Activated CD8-positive, alpha-beta T cell treated with anti-CD3 and anti-CD28 coated beads for 36 hours (primary cell): ENCODE results near the gene ACSM2B. TPM values are rescaled to one million over a fixed set of nuclear protein-coding genes. Genes with fewer than 3 reads are reported as not detected.
"Not testable (repeated sequence)": the region's sequence is repeated elsewhere in the genome, so short reads cannot be mapped to it uniquely, and the experiment has no call there.

Experiments
- ATAC-seq: fragments of 200-7000 bp; cut with Tn5 transposase; one replicate; pipeline ENCODE4 v1.10.0; 2021; ENCODE audit warnings: mild to moderate bottlenecking, moderate library complexity
- CTCF ChIA-PET: fragments of 350-600 bp; sonication (Branson Sonifier 250); formaldehyde crosslinking; loops from one replicate; lab custom pipeline; 2021; ENCODE audit warnings: antibody characterized with exemption; lab: Charles Lee
- POLR2A ChIA-PET: fragments of 350-600 bp; sonication (Branson Sonifier 250); formaldehyde crosslinking; loops from one replicate; lab custom pipeline; 2021; ENCODE audit warnings: antibody characterized with exemption; lab: Charles Lee
- DNase-seq: peaks from one replicate; pipeline ENCODE4 v3.0.0-alpha.2; 2020
- H3K27ac Mint-ChIP-seq: one replicate; pipeline ENCODE4 v1.8.0; 2021; ENCODE audit warnings: mild to moderate bottlenecking, mixed read lengths
- H3K27me3 Mint-ChIP-seq: one replicate; pipeline ENCODE4 v1.8.0; 2021; ENCODE audit warnings: mixed read lengths
- H3K36me3 Mint-ChIP-seq: one replicate; pipeline ENCODE4 v1.8.0; 2021; ENCODE audit warnings: low read depth, mixed read lengths
- H3K4me1 Mint-ChIP-seq: one replicate; pipeline ENCODE4 v1.8.0; 2021; ENCODE audit warnings: low read depth, mixed read lengths
- H3K4me3 Mint-ChIP-seq: one replicate; pipeline ENCODE4 v1.8.0; 2021; ENCODE audit warnings: mild to moderate bottlenecking, moderate library complexity, mixed read lengths
- H3K9me3 Mint-ChIP-seq: one replicate; pipeline ENCODE4 v1.8.0; 2021; ENCODE audit warnings: mixed read lengths
- intact Hi-C: fragments of 100-400 bp; cut with micrococcal nuclease; formaldehyde crosslinking; loops from one replicate; pipeline ENCODE4 v1.10.0; 2022
- total RNA-seq, 2 experiments: library from RNA; stranded (reverse); gene quantifications; one replicate each; pipeline ENCODE4 v1.2.3, GENCODE V29; 2021
- TF ChIP-seq, protein P1 (sequence below): fragments of 200-600 bp; IDR thresholded peaks from one replicate; pipeline ENCODE4 v1.8.0; 2022; ENCODE audit warnings: antibody characterized with exemption, mild to moderate bottlenecking

Gene ACSM2B
- total RNA-seq, 2 experiments from 2014 or later: not detected

DNA sequence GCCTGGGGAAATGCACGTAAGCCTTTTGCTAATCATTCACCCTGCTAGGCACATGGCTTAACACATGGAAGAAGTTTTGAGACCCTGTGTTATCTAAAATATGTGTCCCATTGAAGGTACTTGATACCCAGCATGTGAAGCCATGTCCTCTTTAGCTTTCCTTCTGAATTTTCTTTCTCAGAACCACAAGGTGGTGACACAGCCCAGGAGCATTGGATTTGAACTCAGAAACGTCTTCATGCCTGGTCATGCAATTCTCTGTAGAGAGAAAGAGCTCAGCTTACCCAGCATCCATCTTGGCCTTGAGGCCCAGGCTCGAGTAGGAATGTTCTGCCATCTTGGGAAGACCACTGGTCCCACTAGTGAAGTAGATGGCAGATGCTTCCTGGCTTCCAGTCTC lies 22.7 kb downstream of the ACSM2B start:
- H3K4me1 Mint-ChIP-seq, H3K4me3 Mint-ChIP-seq, ATAC-seq, POLR2A ChIA-PET, intact Hi-C loops, DNase-seq, H3K36me3 Mint-ChIP-seq, H3K27me3 Mint-ChIP-seq, H3K27ac Mint-ChIP-seq, H3K9me3 Mint-ChIP-seq, CTCF ChIA-PET: not testable (repeated sequence)

DNA sequence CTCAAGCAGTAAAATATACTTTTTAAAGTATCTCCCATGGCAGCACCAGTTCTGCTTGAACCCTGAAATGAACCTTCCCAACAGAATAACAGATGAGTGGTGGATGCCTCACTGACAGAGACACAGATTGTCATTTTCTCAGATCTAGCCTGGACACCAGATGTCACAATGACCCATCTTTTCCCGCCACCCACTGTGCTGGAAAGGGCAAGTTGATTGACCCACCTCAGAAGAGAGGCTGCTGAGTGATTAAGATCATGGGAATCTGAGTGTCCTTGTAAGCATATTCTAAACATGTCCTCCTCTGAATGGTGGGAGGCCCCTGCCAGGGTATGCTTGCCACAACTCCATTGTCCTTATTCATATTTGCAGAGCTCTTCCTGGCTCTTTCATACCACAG lies 29.2 kb downstream of the ACSM2B start:
- H3K27me3 Mint-ChIP-seq, H3K4me3 Mint-ChIP-seq, DNase-seq, H3K4me1 Mint-ChIP-seq, H3K27ac Mint-ChIP-seq, intact Hi-C loops, H3K36me3 Mint-ChIP-seq, POLR2A ChIA-PET, H3K9me3 Mint-ChIP-seq, ATAC-seq, CTCF ChIA-PET: not testable (repeated sequence)

DNA sequence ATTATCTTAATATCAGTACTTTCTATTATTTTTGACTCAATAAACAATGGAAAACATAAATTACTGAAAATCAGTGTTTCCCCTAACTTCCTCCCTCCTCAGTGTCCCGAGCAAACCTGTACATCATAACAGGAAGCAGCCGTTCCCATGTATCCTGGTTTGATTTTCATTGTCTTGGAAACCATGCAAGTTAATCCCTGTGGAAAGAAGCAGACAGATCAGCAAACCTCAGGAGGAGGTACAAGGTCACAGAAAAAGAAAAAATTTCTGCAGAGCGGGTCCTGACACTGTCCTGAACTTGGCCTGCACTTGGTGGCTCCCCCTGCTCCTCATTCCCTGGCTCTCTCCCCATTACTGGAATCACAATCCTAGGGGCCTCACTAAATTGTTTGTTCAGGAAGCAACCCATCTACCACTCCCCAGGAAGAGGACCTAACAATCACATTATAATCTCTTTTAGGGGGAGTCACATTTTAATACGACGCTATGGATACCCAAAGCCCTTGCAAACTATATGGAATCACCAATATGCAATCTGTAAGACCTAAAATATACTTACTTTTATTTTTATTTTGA lies 29.8 kb downstream of the ACSM2B start:
- H3K36me3 Mint-ChIP-seq, H3K27me3 Mint-ChIP-seq, H3K4me3 Mint-ChIP-seq, H3K4me1 Mint-ChIP-seq, H3K9me3 Mint-ChIP-seq, POLR2A ChIA-PET, intact Hi-C loops, ATAC-seq, DNase-seq, H3K27ac Mint-ChIP-seq, CTCF ChIA-PET: not testable (repeated sequence)

DNA sequence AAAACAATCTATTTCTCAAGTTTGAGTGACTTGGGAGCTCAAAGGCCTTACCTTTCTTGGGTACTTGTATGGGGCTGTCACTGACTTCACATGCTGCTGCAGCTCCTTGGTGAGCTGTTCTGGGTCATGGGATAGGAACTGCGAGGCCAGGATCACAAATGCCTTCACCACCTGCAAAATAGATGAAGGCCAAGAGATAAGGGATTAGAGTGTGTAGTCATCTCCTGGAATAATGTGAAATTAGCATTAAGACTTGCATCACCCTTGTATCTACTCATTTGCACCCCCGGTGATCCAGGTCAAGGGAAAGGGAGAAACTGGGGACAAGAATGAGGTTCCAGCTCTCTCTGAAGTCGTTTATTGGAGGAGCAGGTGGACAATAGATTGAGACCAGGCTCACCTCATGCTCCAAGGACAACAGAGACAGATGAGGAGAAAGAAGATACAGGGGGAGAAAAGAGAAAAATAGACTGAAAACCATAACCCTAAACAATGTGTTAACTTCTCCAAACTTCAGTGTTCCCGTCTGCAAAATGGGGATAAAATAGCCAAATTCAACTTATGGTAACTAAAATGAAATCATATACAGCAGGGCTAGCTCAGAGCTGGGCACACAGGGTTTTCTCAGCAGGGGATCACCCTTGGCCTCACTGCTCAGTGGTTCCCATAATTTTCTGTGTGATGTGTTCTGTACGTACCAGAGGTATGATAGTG lies 35.4 kb downstream of the ACSM2B start:
- CTCF ChIA-PET, H3K9me3 Mint-ChIP-seq, intact Hi-C loops: not testable (repeated sequence)

DNA sequence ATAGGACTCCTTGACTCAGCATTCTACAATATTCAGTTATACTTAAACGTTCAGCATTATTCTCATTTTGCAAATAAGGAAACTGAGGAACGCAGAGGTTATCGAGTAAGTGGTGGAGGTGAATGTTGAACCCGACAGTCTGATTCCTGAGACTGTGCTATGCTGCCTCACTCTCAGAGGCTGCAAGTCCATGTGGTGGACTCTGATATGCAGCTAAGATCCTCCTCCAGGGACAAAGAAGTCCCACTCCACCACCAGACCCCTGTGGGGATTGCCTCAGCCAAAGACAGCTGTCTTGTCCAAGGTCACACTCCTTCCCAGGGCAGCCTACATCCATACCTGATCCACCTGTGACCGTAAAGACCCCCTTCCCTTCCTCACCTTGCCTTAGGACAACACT lies 37.5 kb downstream of the ACSM2B start:
- Mint-ChIP-seq H3K36me3 (no peaks in the 10 kb centered on the region), H3K9me3 (no peaks in the 10 kb centered on the region), H3K27ac (no peak overlapping the region), H3K4me3 (no peak overlapping the region), H3K4me1 (no peaks in the 10 kb centered on the region), H3K27me3 (no peaks in the 10 kb centered on the region)
- CTCF ChIA-PET: no interaction called here
- no peak for DNase-seq
- POLR2A ChIA-PET: no interaction called here
- intact Hi-C loops: no loop called here
- TF ChIP-seq, protein P1, sequence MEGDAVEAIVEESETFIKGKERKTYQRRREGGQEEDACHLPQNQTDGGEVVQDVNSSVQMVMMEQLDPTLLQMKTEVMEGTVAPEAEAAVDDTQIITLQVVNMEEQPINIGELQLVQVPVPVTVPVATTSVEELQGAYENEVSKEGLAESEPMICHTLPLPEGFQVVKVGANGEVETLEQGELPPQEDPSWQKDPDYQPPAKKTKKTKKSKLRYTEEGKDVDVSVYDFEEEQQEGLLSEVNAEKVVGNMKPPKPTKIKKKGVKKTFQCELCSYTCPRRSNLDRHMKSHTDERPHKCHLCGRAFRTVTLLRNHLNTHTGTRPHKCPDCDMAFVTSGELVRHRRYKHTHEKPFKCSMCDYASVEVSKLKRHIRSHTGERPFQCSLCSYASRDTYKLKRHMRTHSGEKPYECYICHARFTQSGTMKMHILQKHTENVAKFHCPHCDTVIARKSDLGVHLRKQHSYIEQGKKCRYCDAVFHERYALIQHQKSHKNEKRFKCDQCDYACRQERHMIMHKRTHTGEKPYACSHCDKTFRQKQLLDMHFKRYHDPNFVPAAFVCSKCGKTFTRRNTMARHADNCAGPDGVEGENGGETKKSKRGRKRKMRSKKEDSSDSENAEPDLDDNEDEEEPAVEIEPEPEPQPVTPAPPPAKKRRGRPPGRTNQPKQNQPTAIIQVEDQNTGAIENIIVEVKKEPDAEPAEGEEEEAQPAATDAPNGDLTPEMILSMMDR: no peak
- ATAC-seq: no peak

More for the DNA sequence above, 35.4 kb downstream of the ACSM2B start:
- DNase-seq, H3K27me3 Mint-ChIP-seq, POLR2A ChIA-PET, H3K4me1 Mint-ChIP-seq, ATAC-seq, H3K4me3 Mint-ChIP-seq, H3K36me3 Mint-ChIP-seq, H3K27ac Mint-ChIP-seq: not testable (repeated sequence)

DNA sequence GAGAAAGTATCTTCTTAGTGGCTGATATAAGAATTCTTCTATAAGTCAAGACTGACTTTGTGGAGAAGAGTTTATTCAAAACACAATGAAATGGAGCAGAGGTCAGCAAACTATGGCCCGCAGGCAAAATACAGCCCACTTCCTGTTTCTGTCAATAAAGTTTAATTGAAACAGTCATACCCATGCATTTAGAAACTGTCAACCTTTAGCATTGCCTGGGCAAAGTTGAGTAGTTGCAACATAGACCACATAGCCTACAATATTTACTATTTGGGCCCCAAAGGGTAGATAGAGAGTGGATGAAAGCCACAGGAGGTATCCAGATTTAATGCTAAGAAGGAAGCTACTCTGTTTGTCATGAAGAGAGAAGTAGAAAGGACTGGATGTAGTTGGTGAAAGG lies 38.0 kb downstream of the ACSM2B start:
- ChIA-PET POLR2A (no interaction called here), CTCF (no interaction called here)
- Mint-ChIP-seq H3K4me1 (no peaks in the 10 kb centered on the region), H3K4me3 (no peak overlapping the region), H3K36me3 (no peaks in the 10 kb centered on the region), H3K27me3 (no peaks in the 10 kb centered on the region), H3K27ac (no peak overlapping the region), H3K9me3 (no peaks in the 10 kb centered on the region)
- DNase-seq (no peak), ATAC-seq (no peak)
- intact Hi-C loops: no loop called here
- TF ChIP-seq, protein P1: no peak

DNA sequence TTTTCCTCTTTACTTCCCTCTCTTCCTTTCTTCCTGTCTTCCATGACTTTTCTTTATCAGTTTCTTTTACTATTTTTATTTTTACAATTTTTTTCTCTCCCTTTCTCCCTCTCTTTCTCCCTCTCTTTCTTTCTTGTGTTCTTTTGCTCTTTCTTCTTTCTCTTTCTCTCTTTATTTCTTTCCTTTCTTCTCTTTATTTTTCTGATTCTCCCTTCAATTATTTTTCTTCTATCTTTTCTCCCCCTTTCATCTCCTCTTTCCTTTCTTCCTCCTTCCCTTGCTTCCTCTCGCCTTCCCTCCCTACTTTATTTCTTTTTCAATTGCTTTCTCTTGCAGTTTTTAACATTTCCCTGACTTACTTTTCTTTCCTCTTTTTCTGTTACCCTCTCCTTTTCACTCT lies 39.5 kb downstream of the ACSM2B start:
- intact Hi-C loops, POLR2A ChIA-PET, H3K4me1 Mint-ChIP-seq, CTCF ChIA-PET, ATAC-seq, H3K4me3 Mint-ChIP-seq, H3K36me3 Mint-ChIP-seq, H3K27me3 Mint-ChIP-seq, H3K27ac Mint-ChIP-seq, H3K9me3 Mint-ChIP-seq, DNase-seq: not testable (repeated sequence)

DNA sequence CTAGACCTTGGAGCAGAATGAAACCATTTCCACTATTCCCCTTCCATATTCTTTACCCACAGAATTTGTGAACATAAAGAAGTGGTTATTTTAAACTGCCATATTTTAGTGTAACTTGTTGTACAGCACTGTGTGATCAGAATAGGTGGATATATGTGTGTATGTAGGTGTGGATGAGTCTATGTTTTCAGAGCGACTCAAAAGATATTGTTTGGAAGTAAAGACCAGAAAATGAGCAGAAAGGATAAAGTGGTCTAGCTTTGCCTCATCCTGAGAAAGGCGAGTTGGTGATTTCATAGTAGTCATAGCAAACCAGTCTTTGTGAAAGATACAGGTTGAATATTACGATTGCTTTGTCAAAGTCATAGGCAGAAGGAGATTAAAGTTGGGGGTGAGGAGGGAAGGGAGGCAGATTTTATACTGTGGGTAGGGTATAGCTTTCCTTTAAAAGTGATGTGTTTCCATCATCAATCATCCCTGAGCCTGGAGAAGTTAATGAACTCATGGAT lies 43.8 kb downstream of the ACSM2B start:
- H3K36me3 Mint-ChIP-seq, H3K4me3 Mint-ChIP-seq, DNase-seq, H3K9me3 Mint-ChIP-seq, CTCF ChIA-PET, H3K4me1 Mint-ChIP-seq, intact Hi-C loops, ATAC-seq, POLR2A ChIA-PET, H3K27me3 Mint-ChIP-seq, H3K27ac Mint-ChIP-seq: not testable (repeated sequence)

DNA sequence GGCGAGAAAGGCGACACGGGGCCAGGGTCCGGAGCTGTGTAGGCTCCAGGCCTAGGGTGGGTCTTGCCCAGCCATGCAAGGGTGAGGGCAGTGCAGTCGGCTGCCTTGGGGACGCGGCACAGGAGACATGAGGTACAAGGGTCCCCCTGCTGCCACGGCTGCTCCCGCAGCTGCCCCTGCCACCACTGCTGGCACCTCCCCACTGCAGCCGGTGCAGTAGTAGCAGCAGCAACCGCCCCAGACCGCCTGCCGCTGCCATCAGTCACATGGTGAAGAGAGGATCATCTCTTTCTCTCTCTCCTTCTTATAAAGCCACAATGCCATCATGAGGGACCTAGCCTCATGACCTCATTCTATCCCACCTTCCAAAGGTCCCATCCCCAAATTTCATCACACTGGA lies 44.4 kb downstream of the ACSM2B start:
- DNase-seq, ATAC-seq, H3K27ac Mint-ChIP-seq, CTCF ChIA-PET, intact Hi-C loops, H3K4me1 Mint-ChIP-seq, H3K9me3 Mint-ChIP-seq, POLR2A ChIA-PET, H3K36me3 Mint-ChIP-seq, H3K4me3 Mint-ChIP-seq, H3K27me3 Mint-ChIP-seq: not testable (repeated sequence)
